SK-N-SH treated with all-trans-retinoic acid at 6 μM for 48 hours (cell line): ENCODE data around the gene TMEM151B.
"Not testable (repeated sequence)": the region's sequence is repeated elsewhere in the genome, so short reads cannot be mapped to it uniquely, and the experiment has no call there.

Experiments used
- ATAC-seq: fragments of 200-7000 bp; cut with Tn5 transposase; 3 replicates; pipeline ENCODE4 v1.9.1; 2020; ENCODE audit warnings: mild to moderate bottlenecking, moderate library complexity
- ARNTL ChIP-seq: fragments of 450-650 bp; formaldehyde crosslinking; IDR thresholded peaks from 2 replicates; pipeline ENCODE4 v1.5.0; 2020; ENCODE audit warnings: low read depth, mild to moderate bottlenecking, moderate library complexity, borderline replicate concordance
- BACH2 ChIP-seq: fragments of 250-450 bp; sonication (Bioruptor Pico); IDR thresholded peaks from 2 replicates; pipeline ENCODE4 v1.9.0; 2021; ENCODE audit warnings: mild to moderate bottlenecking, borderline replicate concordance
- CREB5 ChIP-seq: fragments of 250-450 bp; sonication (Bioruptor Pico); IDR thresholded peaks from 2 replicates; pipeline ENCODE4 v1.5.1; 2020; ENCODE audit warnings: low read depth, mild to moderate bottlenecking, moderate library complexity
- CSDC2 ChIP-seq: fragments of 250-450 bp; sonication (Bioruptor Pico); IDR thresholded peaks from 2 replicates; pipeline ENCODE4 v1.5.0; 2020; ENCODE audit warnings: mild to moderate bottlenecking, moderate library complexity
- CSRNP3 ChIP-seq: fragments of 250-450 bp; sonication (Bioruptor Pico); IDR thresholded peaks from 2 replicates; pipeline ENCODE4 v1.5.1; 2021; ENCODE audit warnings: mild to moderate bottlenecking, moderate library complexity
- ESRRG ChIP-seq: fragments of 250-450 bp; sonication (Bioruptor Pico); IDR thresholded peaks from 2 replicates; pipeline ENCODE4 v1.6.1; 2021; ENCODE audit warnings: mild to moderate bottlenecking
- OSR1 ChIP-seq: fragments of 250-450 bp; sonication (Bioruptor Pico); IDR thresholded peaks from 2 replicates; pipeline ENCODE4 v1.8.0; 2022; ENCODE audit warnings: moderate library complexity, mild to moderate bottlenecking, inconsistent platforms
- PATZ1 ChIP-seq: fragments of 250-450 bp; sonication (Bioruptor Pico); IDR thresholded peaks from 2 replicates; pipeline ENCODE4 v1.8.0; 2020; ENCODE audit warnings: mild to moderate bottlenecking, moderate library complexity, borderline replicate concordance
- POU6F1 ChIP-seq: fragments of 250-450 bp; sonication (Bioruptor Pico); IDR thresholded peaks from 2 replicates; pipeline ENCODE4 v1.8.0; 2021; ENCODE audit warnings: low read depth, mild to moderate bottlenecking, moderate library complexity, borderline replicate concordance
- RARB ChIP-seq: fragments of 250-450 bp; sonication (Bioruptor Pico); IDR thresholded peaks from 2 replicates; pipeline ENCODE4 v1.8.0; 2021; ENCODE audit warnings: mild to moderate bottlenecking, moderate library complexity
- SNAI2 ChIP-seq: fragments of 250-450 bp; sonication (Bioruptor Pico); IDR thresholded peaks from 2 replicates; pipeline ENCODE4 v1.5.0; 2020; ENCODE audit warnings: mild to moderate bottlenecking, moderate library complexity
- TCF4 ChIP-seq: fragments of 250-450 bp; sonication (Bioruptor Pico); IDR thresholded peaks from 2 replicates; pipeline ENCODE4 v1.8.0; 2021; ENCODE audit warnings: mild to moderate bottlenecking, moderate library complexity, borderline replicate concordance
- TOX ChIP-seq: fragments of 250-450 bp; sonication (Bioruptor Pico); IDR thresholded peaks from 2 replicates; pipeline ENCODE4 v1.8.0; 2021; ENCODE audit warnings: mild to moderate bottlenecking, moderate library complexity, borderline replicate concordance
- ZFP3 ChIP-seq: fragments of 250-450 bp; sonication (Bioruptor Pico); IDR thresholded peaks from 2 replicates; pipeline ENCODE4 v1.5.0; 2020; ENCODE audit warnings: mild to moderate bottlenecking, moderate library complexity
- ZFP30 ChIP-seq: fragments of 450-650 bp; formaldehyde crosslinking; IDR thresholded peaks from 2 replicates; pipeline ENCODE4 v1.5.0; 2022; ENCODE audit warnings: mild to moderate bottlenecking, moderate library complexity
- ZNF565 ChIP-seq: fragments of 450-650 bp; formaldehyde crosslinking; conservative IDR thresholded peaks from 2 replicates; pipeline ENCODE4 v1.5.0; 2020; ENCODE audit warnings: low read depth, mild to moderate bottlenecking, moderate library complexity
- ZNF70 ChIP-seq: fragments of 450-650 bp; formaldehyde crosslinking; IDR thresholded peaks from 2 replicates; pipeline ENCODE4 v1.5.0; 2020; ENCODE audit warnings: mild to moderate bottlenecking, moderate library complexity
- ZNF8 ChIP-seq: fragments of 450-650 bp; formaldehyde crosslinking; IDR thresholded peaks from 2 replicates; pipeline ENCODE4 v1.5.0; 2020; ENCODE audit warnings: mild to moderate bottlenecking, moderate library complexity

Gene TMEM151B

GRCh38 chr6:44315516-44315915 is 45.3 kb downstream of the TMEM151B start:
- TF ChIP-seq CSRNP3 (CRISPR knock-in tag), result no peak
- TF ChIP-seq ZNF8 (CRISPR knock-in tag), result no peak
- ATAC-seq, result no peak

- no peak for TF ChIP-seq CREB5 (CRISPR knock-in tag)
- no peak for TF ChIP-seq CSRNP3 (CRISPR knock-in tag)
- no peak for TF ChIP-seq TCF4 (CRISPR knock-in tag)
- no peak for TF ChIP-seq POU6F1
- no peak for TF ChIP-seq ZFP3
- no peak for TF ChIP-seq ZFP30
- no peak for TF ChIP-seq BACH2 (CRISPR knock-in tag)
- no peak for TF ChIP-seq CSDC2 (CRISPR knock-in tag)
- ATAC-seq, result no peak
Observed at GRCh38 chr6:44315951-44316350, 45.7 kb downstream of the TMEM151B start.

- no peak for TF ChIP-seq ZNF565 (CRISPR knock-in tag)
- no peak for TF ChIP-seq ZNF8 (CRISPR knock-in tag)
- TF ChIP-seq CREB5 (CRISPR knock-in tag), result no peak
- TF ChIP-seq POU6F1, result no peak
- no peak for TF ChIP-seq CSDC2 (CRISPR knock-in tag)
- no peak for TF ChIP-seq ZNF70
- TF ChIP-seq TCF4 (CRISPR knock-in tag), result no peak
- no peak for TF ChIP-seq PATZ1
- TF ChIP-seq TOX (CRISPR knock-in tag), result no peak
- no peak for TF ChIP-seq SNAI2 (CRISPR knock-in tag)
- no peak for ATAC-seq
Observed at GRCh38 chr6:44316481-44316880, 46.2 kb downstream of the TMEM151B start.

GRCh38 chr6:44317136-44317631 is 46.9 kb downstream of the TMEM151B start:
- ATAC-seq, result not testable (repeated sequence)

GRCh38 chr6:44321210-44321609 is 51.0 kb downstream of the TMEM151B start:
- ATAC-seq, result no peak
- no peak for TF ChIP-seq ARNTL (CRISPR knock-in tag)
- TF ChIP-seq ESRRG (CRISPR knock-in tag), result no peak
- TF ChIP-seq ZNF565 (CRISPR knock-in tag), result no peak
- no peak for TF ChIP-seq OSR1 (CRISPR knock-in tag)
- TF ChIP-seq CREB5 (CRISPR knock-in tag), result no peak
- no peak for TF ChIP-seq RARB (CRISPR knock-in tag)
- TF ChIP-seq ZFP3, result no peak
- TF ChIP-seq POU6F1, result no peak
